ENCODE data around the gene TMEM238. TPM values are rescaled to one million over a fixed set of nuclear protein-coding genes. Genes with fewer than 3 reads are reported as not detected.
A peak's percentile ranks its signal among the peaks of the same experiment; 100 is the strongest.
"Not testable (repeated sequence)": the region's sequence is repeated elsewhere in the genome, so short reads cannot be mapped to it uniquely, and the experiment has no call there.

The TMEM238 gene
- polyA plus RNA-seq, 3 donors, result 0.58 to 1.3 (median 0.78) TPM

- DNase-seq (ENCODE audit: extremely low read depth in 1 of 11, low read depth in 9 of 11, low spot score in 4 of 11), result no peak
Observed at GRCh38 chr19:55350620-55351315, 33.3 kb downstream of the TMEM238 start.

DNA sequence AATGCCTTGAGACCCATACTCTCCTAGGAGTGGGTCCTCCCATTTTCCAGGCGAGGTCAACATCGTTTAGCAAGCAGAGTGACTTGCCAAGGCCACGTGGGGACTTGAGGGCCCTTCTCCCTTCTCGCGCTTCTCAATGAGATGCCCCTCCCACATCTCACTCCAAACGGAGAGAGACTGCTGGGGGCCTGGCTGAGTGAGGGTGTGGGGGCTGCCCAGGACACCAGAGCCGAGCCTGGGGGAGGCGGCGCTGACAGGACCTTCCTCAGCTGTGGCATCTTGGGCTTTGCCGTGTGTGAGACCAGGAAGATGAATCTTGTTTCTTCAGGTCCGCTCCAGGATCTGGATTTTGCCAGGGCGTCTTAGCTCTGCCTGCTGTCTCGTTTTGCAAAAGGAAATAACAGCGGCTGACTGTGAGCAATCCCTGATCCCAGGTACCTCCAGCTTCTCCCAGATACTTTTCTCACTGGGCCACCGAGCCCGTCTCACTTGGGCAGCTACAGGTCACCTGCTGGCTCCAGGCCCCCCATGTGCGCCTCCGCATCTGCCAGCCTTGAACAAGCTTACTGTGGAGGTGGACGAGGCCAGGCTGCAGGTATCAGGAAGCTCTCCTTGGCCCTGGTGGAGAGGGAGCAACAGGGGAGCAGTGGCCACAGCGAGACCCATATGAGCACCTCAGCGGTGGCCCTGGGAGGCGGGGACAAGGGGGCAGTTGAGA is 35.6 kb downstream of the TMEM238 start:
- no peak for DNase-seq (ENCODE audit: extremely low read depth in 1 of 11, low read depth in 9 of 11, low spot score in 4 of 11)

DNA sequence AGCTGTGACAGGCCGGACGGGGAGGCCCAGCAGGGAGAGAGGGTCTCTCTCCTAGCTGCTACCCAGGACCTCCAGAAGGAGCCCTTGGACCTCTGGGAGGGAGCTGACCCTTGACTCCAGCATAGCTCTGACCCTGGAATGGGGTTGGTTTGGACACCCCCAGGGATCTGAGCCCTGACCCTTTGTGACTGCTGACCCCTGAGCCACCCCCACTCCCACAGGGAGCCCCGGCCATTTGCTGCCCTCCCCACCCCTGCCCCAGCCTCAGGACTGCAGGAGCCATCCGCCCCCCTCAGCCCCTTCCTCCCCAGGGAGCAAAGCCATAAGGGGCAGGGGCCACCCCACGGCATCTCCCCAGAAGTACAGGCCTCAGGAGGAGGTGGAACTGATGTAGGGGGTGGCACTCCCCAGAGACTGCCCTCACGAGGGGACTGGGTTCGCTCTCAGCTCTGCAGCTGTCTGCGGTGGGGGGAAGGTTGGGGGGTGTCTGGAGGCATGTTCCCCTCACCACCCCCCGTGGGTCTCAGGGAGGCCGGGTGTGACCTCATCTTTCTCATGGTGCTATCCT is 36.6 kb downstream of the TMEM238 start:
- no peak for DNase-seq (ENCODE audit: extremely low read depth in 1 of 11, low read depth in 9 of 11, low spot score in 4 of 11)

- DNase-seq (ENCODE audit: extremely low read depth in 1 of 11, low read depth in 9 of 11, low spot score in 4 of 11), result no peak
Observed at GRCh38 chr19:55346725-55347441, 37.2 kb downstream of the TMEM238 start.

GRCh38 chr19:55345818-55346724 is 38.0 kb downstream of the TMEM238 start:
- DNase-seq (ENCODE audit: extremely low read depth in 1 of 11, low read depth in 9 of 11, low spot score in 4 of 11), result no peak

- DNase-seq (ENCODE audit: extremely low read depth in 1 of 11, low read depth in 9 of 11, low spot score in 4 of 11), result no peak
Observed at GRCh38 chr19:55345101-55345817, 38.8 kb downstream of the TMEM238 start.

- DNase-seq (ENCODE audit: extremely low read depth in 1 of 11, low read depth in 9 of 11, low spot score in 4 of 11), result no peak
Observed at GRCh38 chr19:55344444-55344843, 39.6 kb downstream of the TMEM238 start.

GRCh38 chr19:55341595-55342531 is 42.2 kb downstream of the TMEM238 start:
- no peak for DNase-seq (ENCODE audit: extremely low read depth in 1 of 11, low read depth in 9 of 11, low spot score in 4 of 11)

DNA sequence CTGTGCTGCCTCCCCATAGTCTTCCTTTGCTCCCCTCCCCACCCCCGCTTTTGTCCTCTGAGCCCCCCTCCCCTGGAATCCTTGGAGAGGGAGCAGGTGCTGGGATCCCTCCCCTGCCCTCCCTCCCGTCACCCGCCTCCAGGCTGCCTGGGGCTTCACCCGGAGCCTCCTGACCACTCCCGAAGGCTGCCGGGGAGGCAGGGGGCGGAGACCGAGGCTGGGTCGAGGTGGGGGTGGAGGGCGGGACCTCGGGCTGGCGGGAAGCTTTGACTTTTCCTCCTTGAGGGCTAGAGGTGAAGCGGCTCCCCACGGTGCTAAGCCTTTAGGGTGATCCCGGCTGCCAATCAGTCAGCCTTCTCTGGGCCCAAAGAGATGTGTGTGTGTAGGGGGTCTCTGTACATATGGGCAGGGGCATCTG is 42.9 kb downstream of the TMEM238 start:
- peak in 6 of 11 donors; percentile 45 to 74 (median 60) for DNase-seq (ENCODE audit: extremely low read depth in 1 of 11, low read depth in 9 of 11, low spot score in 4 of 11)

GRCh38 chr19:55340784-55341147 is 43.3 kb downstream of the TMEM238 start:
- DNase-seq (ENCODE audit: extremely low read depth in 1 of 11, low read depth in 9 of 11, low spot score in 4 of 11), result peak in 1 of 11 donors; percentile 37

DNA sequence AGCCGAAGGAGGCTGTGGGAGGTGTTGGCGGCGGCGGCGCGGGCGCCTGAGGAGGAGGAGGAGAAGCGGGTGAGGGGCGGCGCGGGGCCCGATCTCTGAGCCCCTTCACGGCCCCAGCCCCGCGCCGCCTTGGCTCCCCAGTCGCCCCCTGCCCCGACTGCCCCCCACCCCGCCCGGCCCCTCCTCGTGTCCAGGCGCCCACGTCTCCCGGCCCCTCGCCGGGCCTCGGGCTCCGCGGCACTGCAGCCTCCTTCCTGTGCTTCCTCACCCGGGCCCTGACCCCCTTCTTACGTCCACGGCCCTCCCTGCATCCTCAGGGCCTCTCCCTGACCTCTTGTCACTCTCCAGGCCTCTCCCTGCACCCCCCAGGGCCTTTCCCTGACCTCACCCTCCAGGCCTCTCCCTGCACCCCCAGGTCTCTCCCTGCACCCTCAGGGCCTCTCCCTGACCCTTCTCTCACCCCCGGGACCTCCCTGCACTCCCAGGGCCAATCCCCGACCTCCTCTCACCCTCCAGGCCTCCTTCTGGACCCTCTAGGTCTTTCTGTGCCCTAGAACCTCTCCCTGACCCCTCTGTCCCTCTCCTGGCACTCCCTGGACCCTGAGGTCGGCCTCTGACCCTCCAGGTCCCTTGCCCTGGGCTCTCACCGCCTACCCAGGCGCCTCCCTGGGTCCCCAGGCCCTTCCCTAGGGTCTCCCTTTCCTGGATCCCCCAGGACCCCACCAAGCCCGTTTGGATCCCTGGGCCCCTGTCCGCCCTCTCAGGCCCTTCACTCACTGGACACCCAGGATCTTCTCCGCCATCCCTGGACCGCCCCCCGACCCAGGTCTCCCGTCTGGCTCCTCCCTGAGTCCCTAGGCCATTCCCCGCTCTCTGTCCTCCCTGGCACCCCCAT is 44.0 kb downstream of the TMEM238 start:
- no peak for DNase-seq (ENCODE audit: extremely low read depth in 1 of 11, low read depth in 9 of 11, low spot score in 4 of 11)

- DNase-seq (ENCODE audit: extremely low read depth in 1 of 11, low read depth in 9 of 11, low spot score in 4 of 11), result peak; percentile 100
Observed at GRCh38 chr19:55339105-55339888, 44.8 kb downstream of the TMEM238 start, which contains the start of gene KMT5C. Gene KMT5C, plus strand, starts transcription at chr19:55339876. Its CDS starts 2,061 bp downstream, at chr19:55341937.

DNA sequence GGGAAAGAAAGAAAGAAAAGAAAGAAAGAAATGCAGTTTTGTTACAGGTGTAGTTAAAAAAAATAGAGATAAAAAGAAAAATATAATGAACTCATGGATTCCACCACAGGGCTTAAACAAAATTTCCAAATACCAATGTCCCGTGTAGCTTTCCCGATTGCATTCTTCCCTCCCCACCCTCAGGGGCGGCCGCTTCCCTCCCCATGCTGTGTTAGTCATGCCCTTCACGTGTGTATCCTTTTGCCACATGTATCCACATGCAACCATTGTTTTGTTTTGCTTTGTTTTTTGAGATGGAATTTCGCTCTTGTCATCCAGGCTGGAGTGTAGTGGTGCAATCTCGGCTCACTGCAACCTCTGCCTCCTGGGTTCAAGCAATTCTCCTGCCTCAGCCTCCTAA is 48.0 kb downstream of the TMEM238 start:
- no peak for DNase-seq (ENCODE audit: extremely low read depth in 1 of 11, low read depth in 9 of 11, low spot score in 4 of 11)

DNA sequence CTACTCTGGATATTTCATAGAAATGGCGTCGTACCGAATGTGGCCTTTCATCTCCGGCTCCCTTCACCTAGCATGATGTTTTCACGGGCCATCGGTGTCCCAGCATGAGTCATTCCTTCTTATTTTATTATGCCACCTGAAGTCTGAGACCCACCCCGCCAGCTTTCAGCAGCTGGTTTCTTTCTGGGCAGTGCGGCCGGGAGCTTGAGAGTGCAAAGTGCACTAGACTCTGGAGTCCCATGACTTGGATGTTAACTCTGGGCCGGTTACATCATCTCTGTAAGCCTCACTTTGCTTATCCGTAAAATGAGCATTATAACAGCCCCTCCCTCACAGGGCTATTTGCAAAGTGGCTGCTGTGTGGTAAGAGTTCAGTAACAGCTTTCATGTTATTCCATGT is 50.2 kb downstream of the TMEM238 start:
- peak in 1 of 11 donors; percentile 60 for DNase-seq (ENCODE audit: extremely low read depth in 1 of 11, low read depth in 9 of 11, low spot score in 4 of 11)

DNA sequence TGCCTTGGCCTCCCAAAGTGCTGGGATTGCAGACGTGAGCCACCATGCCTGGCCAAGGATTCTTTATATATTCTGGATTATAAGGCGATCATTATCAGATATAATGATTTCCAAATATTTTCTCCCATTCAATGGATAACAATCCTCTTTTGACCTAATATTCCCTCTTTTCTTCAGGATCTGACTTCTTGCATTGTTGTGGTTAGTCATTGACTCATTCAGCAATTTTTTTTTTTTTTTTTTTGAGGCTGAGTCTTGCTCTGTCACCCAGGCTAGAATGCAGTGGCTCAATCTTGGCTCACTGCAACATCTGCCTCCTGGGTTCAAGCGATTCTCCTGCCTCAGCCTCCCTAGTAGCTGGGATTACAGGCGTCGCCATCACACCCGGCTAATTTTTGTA is 54.3 kb downstream of the TMEM238 start:
- DNase-seq (ENCODE audit: extremely low read depth in 1 of 11, low read depth in 9 of 11, low spot score in 4 of 11), result not testable (repeated sequence)
